UCSD-AML1 (cell line): ENCODE results near the gene KIAA1549.
"Not testable (repeated sequence)": the region's sequence is repeated elsewhere in the genome, so short reads cannot be mapped to it uniquely, and the experiment has no call there.

Experiments
- DNase-seq: peaks from one replicate; lab custom pipeline; 2025; ENCODE audit not compliant: unreplicated experiment; lab: John Stamatoyannopoulos, UW

KIAA1549 gene

GRCh38 chr7:138945154-138945553, 36.0 kb downstream of the KIAA1549 start:
- DNase-seq: no peak

GRCh38 chr7:138944592-138944991, 36.6 kb downstream of the KIAA1549 start:
- no peak for DNase-seq

GRCh38 chr7:138943061-138943460, 38.1 kb downstream of the KIAA1549 start:
- no peak for DNase-seq

GRCh38 chr7:138941545-138941944, 39.6 kb downstream of the KIAA1549 start:
- no peak for DNase-seq

- DNase-seq: not testable (repeated sequence)
Observed at GRCh38 chr7:138940602-138941001, 40.6 kb downstream of the KIAA1549 start.

GRCh38 chr7:138937484-138937883, 43.7 kb downstream of the KIAA1549 start:
- DNase-seq: no peak

- DNase-seq: no peak
Observed at GRCh38 chr7:138935465-138936011, 45.7 kb downstream of the KIAA1549 start.

- no peak for DNase-seq
Observed at GRCh38 chr7:138934861-138935260, 46.3 kb downstream of the KIAA1549 start.

- no peak for DNase-seq
Observed at GRCh38 chr7:138934367-138934766, 46.8 kb downstream of the KIAA1549 start.

- DNase-seq: no peak
Observed at GRCh38 chr7:138932870-138933269, 48.3 kb downstream of the KIAA1549 start.

GRCh38 chr7:138932427-138932826, 48.8 kb downstream of the KIAA1549 start:
- no peak for DNase-seq

- no peak for DNase-seq
Observed at GRCh38 chr7:138929969-138930368, 51.2 kb downstream of the KIAA1549 start.

- DNase-seq: no peak
Observed at GRCh38 chr7:138926241-138926612, 55.0 kb downstream of the KIAA1549 start.

- DNase-seq: no peak
Observed at GRCh38 chr7:138924501-138925225, 56.5 kb downstream of the KIAA1549 start.

- no peak for DNase-seq
Observed at GRCh38 chr7:138921277-138921676, 59.9 kb downstream of the KIAA1549 start.

- peak; percentile 12 for DNase-seq
Observed at GRCh38 chr7:138919911-138920310, 61.3 kb downstream of the KIAA1549 start.

- no peak for DNase-seq
Observed at GRCh38 chr7:138919216-138919615, 62.0 kb downstream of the KIAA1549 start.

- no peak for DNase-seq
Observed at GRCh38 chr7:138918756-138919155, 62.4 kb downstream of the KIAA1549 start.

GRCh38 chr7:138918176-138918575, 63.0 kb downstream of the KIAA1549 start:
- no peak for DNase-seq

- no peak for DNase-seq
Observed at GRCh38 chr7:138917771-138918170, 63.4 kb downstream of the KIAA1549 start.

GRCh38 chr7:138916731-138917130, 64.5 kb downstream of the KIAA1549 start:
- DNase-seq: no peak

- no peak for DNase-seq
Observed at GRCh38 chr7:138916275-138916674, 64.9 kb downstream of the KIAA1549 start.

GRCh38 chr7:138913783-138914182, 67.4 kb downstream of the KIAA1549 start:
- DNase-seq: no peak
